ENCODE results near the gene PDZRN3. TPM values are rescaled to one million over a fixed set of nuclear protein-coding genes. Genes with fewer than 3 reads are reported as not detected.

PDZRN3 gene
- total RNA-seq, 1 donor from 2014 or later: 58.6 TPM

DNA sequence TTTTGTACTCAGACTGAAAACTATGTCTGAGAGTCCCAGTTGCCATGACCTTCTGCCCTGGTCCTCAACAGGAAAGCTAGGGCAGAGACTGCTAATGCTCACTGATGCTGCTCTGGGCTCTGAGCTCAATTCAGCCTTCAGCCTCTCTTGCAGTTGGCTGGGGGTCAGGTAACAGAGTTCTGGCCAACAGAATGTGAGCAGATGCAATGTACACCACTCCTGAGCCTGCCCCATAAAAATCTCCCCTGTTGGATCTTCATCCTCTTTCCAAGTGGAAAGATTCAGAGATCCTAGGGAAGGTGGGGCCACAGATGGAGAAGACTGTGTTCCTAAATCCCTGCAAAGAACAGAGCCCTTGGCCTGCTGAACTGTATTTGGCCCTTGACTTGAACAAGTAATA lies 87.8 kb downstream of the PDZRN3 start:
- no peak for DNase-seq (ENCODE audit: extremely low spot score, unreplicated experiment)
- Mint-ChIP-seq H3K27ac (no peak overlapping the region), H3K9me3 (peaks cover 4% of the 10 kb centered on the region), H3K4me3 (no peak overlapping the region), H3K4me1 (ENCODE audit: unreplicated experiment) (peaks cover 29% of the 10 kb centered on the region), H3K36me3 (peaks cover 3% of the 10 kb centered on the region), H3K27me3 (no peaks in the 10 kb centered on the region)
- TF ChIP-seq, protein P1, sequence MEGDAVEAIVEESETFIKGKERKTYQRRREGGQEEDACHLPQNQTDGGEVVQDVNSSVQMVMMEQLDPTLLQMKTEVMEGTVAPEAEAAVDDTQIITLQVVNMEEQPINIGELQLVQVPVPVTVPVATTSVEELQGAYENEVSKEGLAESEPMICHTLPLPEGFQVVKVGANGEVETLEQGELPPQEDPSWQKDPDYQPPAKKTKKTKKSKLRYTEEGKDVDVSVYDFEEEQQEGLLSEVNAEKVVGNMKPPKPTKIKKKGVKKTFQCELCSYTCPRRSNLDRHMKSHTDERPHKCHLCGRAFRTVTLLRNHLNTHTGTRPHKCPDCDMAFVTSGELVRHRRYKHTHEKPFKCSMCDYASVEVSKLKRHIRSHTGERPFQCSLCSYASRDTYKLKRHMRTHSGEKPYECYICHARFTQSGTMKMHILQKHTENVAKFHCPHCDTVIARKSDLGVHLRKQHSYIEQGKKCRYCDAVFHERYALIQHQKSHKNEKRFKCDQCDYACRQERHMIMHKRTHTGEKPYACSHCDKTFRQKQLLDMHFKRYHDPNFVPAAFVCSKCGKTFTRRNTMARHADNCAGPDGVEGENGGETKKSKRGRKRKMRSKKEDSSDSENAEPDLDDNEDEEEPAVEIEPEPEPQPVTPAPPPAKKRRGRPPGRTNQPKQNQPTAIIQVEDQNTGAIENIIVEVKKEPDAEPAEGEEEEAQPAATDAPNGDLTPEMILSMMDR (conservative IDR thresholded peaks at IDR 0.05): no peak

DNA sequence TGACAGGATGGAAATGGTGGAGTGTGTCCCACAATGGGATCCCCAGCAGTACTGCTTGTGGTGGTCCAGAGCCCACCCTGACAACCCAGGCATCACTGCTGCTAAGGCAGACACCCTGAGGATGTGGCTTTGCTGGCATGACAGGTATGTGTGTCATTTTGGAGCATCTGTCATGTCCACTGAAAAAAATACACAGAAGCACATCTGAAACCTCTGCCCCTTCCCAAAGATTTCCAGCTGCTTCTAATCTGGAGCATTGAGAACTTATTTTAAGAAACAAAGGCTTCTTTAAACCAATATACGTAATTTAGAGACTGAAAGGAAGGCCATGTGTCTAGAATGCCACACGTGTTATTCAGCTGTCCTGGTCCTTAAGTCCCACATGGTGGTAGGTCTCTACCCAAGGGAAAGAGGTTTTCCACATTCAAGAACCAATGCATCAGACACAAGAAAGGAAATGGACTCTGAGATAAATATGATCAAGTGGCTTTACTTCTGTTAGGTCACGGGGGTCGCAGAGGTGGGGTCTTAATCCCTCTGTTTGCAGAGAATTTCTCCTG lies 88.3 kb downstream of the PDZRN3 start:
- H3K4me3 Mint-ChIP-seq: no peak overlapping the region
- DNase-seq (ENCODE audit: extremely low spot score, unreplicated experiment): no peak
- H3K4me1 Mint-ChIP-seq (ENCODE audit: unreplicated experiment): peaks cover 32% of the 10 kb centered on the region
- peaks cover 6% of the 10 kb centered on the region for H3K9me3 Mint-ChIP-seq
- H3K27ac Mint-ChIP-seq: no peak overlapping the region
- TF ChIP-seq, protein P1 (conservative IDR thresholded peaks at IDR 0.05): no peak
- peaks cover 3% of the 10 kb centered on the region for H3K36me3 Mint-ChIP-seq
- peaks cover under 1% of the 10 kb centered on the region for H3K27me3 Mint-ChIP-seq

DNA sequence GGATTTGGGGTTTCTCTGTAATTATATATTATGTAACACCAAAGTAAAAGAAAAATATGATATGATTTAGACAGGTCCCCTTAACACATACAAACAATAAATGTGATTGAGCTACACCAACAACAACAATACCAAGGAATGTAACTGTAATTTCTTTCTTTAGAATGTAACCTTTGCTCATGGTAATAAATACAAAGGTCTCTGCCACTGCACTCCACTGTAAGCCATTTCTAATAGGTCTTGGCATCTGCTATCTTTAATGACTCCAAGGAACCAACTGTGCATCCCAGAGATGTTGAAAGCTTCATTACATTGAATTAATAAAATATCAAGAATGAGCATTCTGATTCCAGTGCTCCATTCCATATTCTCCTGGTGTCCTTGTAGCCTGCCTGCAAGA lies 88.8 kb downstream of the PDZRN3 start:
- no peak for DNase-seq (ENCODE audit: extremely low spot score, unreplicated experiment)
- Mint-ChIP-seq H3K36me3 (peaks cover 6% of the 10 kb centered on the region), H3K27me3 (peaks cover 4% of the 10 kb centered on the region), H3K4me1 (ENCODE audit: unreplicated experiment) (peaks cover 36% of the 10 kb centered on the region), H3K4me3 (no peak overlapping the region), H3K27ac (no peak overlapping the region), H3K9me3 (peaks cover 10% of the 10 kb centered on the region)
- TF ChIP-seq, protein P1 (conservative IDR thresholded peaks at IDR 0.05): no peak

DNA sequence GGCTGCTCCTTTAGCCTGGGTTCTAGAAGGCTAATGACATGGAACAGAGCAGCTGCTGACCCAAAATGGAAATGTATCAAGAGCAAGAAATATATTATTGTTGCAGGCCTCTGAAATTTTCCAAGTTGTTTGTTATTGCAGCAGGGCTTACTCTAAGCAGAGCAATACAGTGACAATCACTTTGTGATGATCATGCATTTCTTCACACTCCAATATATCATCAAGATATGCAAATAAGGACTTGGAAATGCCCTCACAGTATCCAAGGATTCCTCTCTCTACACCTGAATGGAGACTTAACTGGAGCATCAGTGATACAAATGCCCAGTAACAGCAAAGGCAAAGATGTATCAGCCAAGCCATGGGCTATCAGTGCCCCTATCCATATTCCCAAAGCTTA lies 89.6 kb downstream of the PDZRN3 start:
- H3K9me3 Mint-ChIP-seq: peaks cover 10% of the 10 kb centered on the region
- peaks cover 6% of the 10 kb centered on the region for H3K36me3 Mint-ChIP-seq
- H3K4me3 Mint-ChIP-seq: no peak overlapping the region
- peaks cover 34% of the 10 kb centered on the region for H3K4me1 Mint-ChIP-seq (ENCODE audit: unreplicated experiment)
- H3K27me3 Mint-ChIP-seq: peaks cover 4% of the 10 kb centered on the region
- TF ChIP-seq, protein P1 (conservative IDR thresholded peaks at IDR 0.05): no peak
- no peak overlapping the region for H3K27ac Mint-ChIP-seq
- no peak for DNase-seq (ENCODE audit: extremely low spot score, unreplicated experiment)

DNA sequence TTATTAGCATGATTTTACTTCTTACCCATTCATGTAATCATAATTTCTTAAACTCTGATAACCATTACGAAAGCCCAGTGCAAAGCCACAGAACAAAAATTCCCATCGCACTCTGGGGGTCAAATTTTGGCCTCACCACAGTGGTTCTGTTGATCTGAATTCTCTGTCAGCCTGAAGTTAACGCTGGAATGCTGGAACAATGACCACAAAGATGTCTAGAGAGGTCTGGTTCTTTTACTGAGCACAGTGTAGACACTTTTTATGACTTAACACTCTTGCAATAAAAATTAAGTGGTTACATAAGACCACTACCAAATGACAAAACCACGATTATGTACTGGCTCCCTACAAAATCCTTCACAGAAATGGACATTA lies 94.7 kb downstream of the PDZRN3 start:
- H3K9me3 Mint-ChIP-seq: peaks cover 10% of the 10 kb centered on the region
- H3K27me3 Mint-ChIP-seq: peaks cover 4% of the 10 kb centered on the region
- TF ChIP-seq, protein P1 (conservative IDR thresholded peaks at IDR 0.05): no peak
- peaks cover 6% of the 10 kb centered on the region for H3K36me3 Mint-ChIP-seq
- no peak for DNase-seq (ENCODE audit: extremely low spot score, unreplicated experiment)
- no peak overlapping the region for H3K27ac Mint-ChIP-seq
- peaks cover 28% of the 10 kb centered on the region for H3K4me1 Mint-ChIP-seq (ENCODE audit: unreplicated experiment)
- H3K4me3 Mint-ChIP-seq: no peak overlapping the region
